Activated CD4-positive, alpha-beta T cell treated with anti-CD3 and anti-CD28 coated beads, Interleukin-2, amount 10 ng/mL, durations not matched to agents 7 days and 5 days (primary cell): ENCODE results near the gene ANKLE1. TPM values are rescaled to one million over a fixed set of nuclear protein-coding genes. Genes with fewer than 3 reads are reported as not detected.

Experiments
- CTCF ChIA-PET: fragments of 350-600 bp; sonication (Branson Sonifier 250); formaldehyde crosslinking; loops from one replicate; lab custom pipeline; 2021; ENCODE audit warnings: antibody characterized with exemption; lab: Charles Lee
- POLR2A ChIA-PET: fragments of 350-600 bp; sonication (Branson Sonifier 250); formaldehyde crosslinking; loops from one replicate; lab custom pipeline; 2021; ENCODE audit warnings: antibody characterized with exemption; lab: Charles Lee
- DNase-seq: peaks from one replicate; pipeline ENCODE4 v3.0.0-alpha.2; 2020
- H3K27ac Mint-ChIP-seq: one replicate; pipeline ENCODE4 v1.8.0; 2021; ENCODE audit warnings: mild to moderate bottlenecking, moderate library complexity, mixed read lengths
- H3K27me3 Mint-ChIP-seq: one replicate; pipeline ENCODE4 v1.8.0; 2021; ENCODE audit warnings: mixed read lengths
- H3K36me3 Mint-ChIP-seq: one replicate; pipeline ENCODE4 v1.8.0; 2021; ENCODE audit warnings: low read depth, mixed read lengths
- H3K4me1 Mint-ChIP-seq: one replicate; pipeline ENCODE4 v1.8.0; 2021; ENCODE audit warnings: mixed read lengths
- H3K4me3 Mint-ChIP-seq: one replicate; pipeline ENCODE4 v1.8.0; 2021; ENCODE audit warnings: mild to moderate bottlenecking, moderate library complexity, mixed read lengths
- H3K9me3 Mint-ChIP-seq: one replicate; pipeline ENCODE4 v1.8.0; 2021; ENCODE audit warnings: mixed read lengths
- total RNA-seq, 2 experiments: library from RNA; stranded (reverse); gene quantifications; one replicate each; pipeline ENCODE4 v1.2.3, GENCODE V29; 2021

ANKLE1 gene
- total RNA-seq, 2 experiments from 2014 or later = 1.7 to 1.9 TPM

DNA sequence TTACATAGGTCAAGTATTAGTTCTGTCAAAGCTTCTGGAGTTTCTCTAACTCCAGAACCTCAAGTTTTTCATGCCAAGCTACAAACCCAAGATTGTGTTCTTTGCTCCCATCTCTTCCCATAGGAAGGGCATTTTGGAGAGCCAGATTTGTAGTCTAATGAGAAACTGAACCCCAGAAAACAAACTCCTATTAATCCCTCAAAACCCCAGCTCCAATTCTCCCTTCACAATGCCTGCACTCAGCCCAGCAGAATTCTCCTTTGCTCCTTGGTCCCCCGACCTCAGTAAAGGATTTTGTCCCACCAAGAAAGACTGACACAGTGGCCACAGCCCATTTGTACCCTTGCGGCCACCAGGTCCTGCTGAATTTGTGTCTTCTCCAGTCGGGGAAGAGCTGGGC is 25.6 kb upstream of the ANKLE1 start:
- H3K4me3 Mint-ChIP-seq = no peak overlapping the region
- peaks cover 5% of the 10 kb centered on the region for H3K4me1 Mint-ChIP-seq
- no peak overlapping the region for H3K27ac Mint-ChIP-seq
- no peaks in the 10 kb centered on the region for H3K27me3 Mint-ChIP-seq
- no peaks in the 10 kb centered on the region for H3K36me3 Mint-ChIP-seq
- no peak for DNase-seq
- ChIA-PET CTCF (interaction anchor here (0.6 to 1.6 kb wide), 2 partner anchors 9 to 201 kb away, joined by 4 to 7 read pairs; partner anchors contain the start of gene USHBP1), POLR2A (no interaction called here)
- no peaks in the 10 kb centered on the region for H3K9me3 Mint-ChIP-seq

DNA sequence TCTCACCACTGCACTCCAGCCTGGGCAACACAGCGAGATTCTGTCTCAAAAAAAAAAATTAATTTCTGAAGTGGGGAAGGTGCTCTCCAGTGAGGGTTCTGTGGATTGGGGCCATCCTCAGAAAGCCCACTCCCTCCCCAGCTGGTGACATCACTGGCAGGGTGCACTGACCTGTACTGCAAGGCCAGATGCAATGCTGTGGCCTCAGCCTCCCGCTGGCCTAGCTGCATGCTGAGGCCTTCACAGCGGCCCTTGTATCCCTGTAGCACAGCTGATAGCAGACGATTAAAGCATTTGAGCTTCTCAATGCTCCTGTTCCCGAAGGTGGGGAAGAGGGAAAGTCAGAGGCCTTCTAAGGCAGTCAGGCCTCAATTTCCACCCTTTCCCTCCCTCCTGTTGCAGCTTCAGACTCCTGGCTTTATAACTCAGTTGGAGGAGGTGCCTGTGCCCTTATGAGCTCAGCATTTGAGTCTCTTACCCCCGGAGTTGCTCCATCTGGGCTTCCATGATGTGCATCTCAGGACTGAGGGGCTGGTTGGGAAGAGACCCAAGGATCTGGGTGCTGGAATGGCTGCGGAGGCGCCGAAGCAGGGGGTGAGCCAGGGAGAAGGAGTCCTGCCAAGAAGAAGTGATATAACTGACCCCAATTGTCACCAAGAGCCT is 22.5 kb upstream of the ANKLE1 start:
- Mint-ChIP-seq H3K4me1 (peaks cover 8% of the 10 kb centered on the region), H3K4me3 (no peak overlapping the region), H3K27me3 (no peaks in the 10 kb centered on the region), H3K36me3 (no peaks in the 10 kb centered on the region), H3K27ac (no peak overlapping the region), H3K9me3 (no peaks in the 10 kb centered on the region)
- no peak for DNase-seq
- ChIA-PET POLR2A (no interaction called here), CTCF (interaction anchor here (0.6 to 3.9 kb wide), 6 partner anchors 10 to 47 kb away, joined by 4 to 17 read pairs (median 8); partner anchors contain the start of gene OCEL1)

DNA sequence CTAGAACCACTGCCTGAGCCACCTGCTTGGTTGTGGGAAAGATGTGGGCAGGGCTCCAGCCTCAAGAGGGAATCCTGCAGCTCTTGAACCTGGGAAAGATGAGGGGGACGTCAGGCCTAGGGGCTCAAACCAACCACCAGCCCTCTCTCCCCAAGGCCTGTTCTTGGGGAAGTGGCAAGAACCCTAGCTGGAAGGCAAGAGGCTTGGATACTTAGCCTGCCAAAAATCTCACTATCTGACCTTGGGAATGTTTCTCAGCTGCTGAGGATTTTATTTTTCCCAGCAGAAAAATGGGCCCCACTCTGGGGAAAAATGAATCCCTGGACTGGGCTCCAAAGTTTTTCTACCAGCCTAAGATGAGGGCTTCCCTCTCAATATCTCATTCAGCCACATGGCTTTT is 21.8 kb upstream of the ANKLE1 start:
- CTCF ChIA-PET = interaction anchor here (0.6 to 3.9 kb wide), 14 partner anchors 8 to 184 kb away, joined by 3 to 17 read pairs (median 4); partner anchors contain the start of genes ANKLE1, DDA1 and MYO9B
- no peaks in the 10 kb centered on the region for H3K9me3 Mint-ChIP-seq
- POLR2A ChIA-PET = no interaction called here

DNA sequence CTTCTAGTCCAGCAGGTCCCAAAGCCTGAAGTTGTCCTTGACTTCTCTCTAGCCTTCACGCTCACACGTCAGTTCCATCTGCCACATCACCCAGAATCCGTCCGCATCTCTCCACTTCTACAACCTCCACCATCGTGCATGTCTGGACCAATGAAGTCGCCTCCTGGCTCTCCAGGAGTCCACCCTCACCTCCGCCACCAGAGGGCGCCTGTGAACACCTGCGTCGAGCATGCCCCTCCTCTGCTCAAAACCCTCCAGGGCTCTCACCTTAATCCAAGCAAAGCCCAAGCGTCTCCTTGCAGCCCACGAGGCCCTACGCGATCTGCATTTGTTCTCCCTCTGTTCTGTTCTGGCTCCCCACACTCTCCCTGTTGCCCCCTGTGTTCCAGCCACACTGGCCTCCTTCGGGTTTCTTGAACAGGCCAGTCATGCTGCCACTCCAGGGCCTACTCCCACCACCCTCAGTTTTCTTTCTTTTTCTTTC is 20.8 kb upstream of the ANKLE1 start:
- peak; percentile 93 for DNase-seq
- Mint-ChIP-seq H3K27me3 (no peaks in the 10 kb centered on the region), H3K36me3 (no peaks in the 10 kb centered on the region), H3K27ac (no peak overlapping the region), H3K4me1 (peaks cover 17% of the 10 kb centered on the region), H3K4me3 (no peak overlapping the region), H3K9me3 (no peaks in the 10 kb centered on the region)
- ChIA-PET POLR2A (no interaction called here), CTCF (interaction anchor here (0.6 to 3.9 kb wide), 15 partner anchors 9 to 1018 kb away, joined by 3 to 17 read pairs (median 4); partner anchors contain the start of genes ANKLE1, DDA1 and MYO9B)

More for the DNA sequence above, 21.8 kb upstream of the ANKLE1 start:
- Mint-ChIP-seq H3K27me3 (no peaks in the 10 kb centered on the region), H3K4me3 (no peak overlapping the region), H3K27ac (no peak overlapping the region), H3K36me3 (no peaks in the 10 kb centered on the region), H3K4me1 (peaks cover 15% of the 10 kb centered on the region)
- no peak for DNase-seq

DNA sequence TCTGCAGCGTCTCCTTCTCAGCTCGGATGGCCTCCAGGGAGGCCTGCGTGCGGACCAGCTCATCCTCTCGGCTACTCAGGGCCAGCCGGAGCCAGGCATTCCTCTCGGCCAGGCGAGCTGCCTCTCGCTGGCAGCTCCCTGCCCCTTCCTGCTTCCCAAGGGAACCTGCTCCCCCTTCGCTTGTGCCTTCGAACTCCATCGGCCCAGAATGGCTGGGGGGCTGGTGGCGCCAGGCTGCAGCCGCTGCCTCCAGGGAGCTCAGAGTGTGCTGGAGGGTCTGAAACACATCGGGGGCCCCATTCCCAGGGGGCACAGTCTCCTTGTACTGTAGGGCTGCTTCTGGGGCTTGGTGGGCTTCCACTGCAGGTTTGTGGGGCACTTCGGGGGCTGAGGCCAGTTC is 19.1 kb upstream of the ANKLE1 start:
- Mint-ChIP-seq H3K27me3 (no peaks in the 10 kb centered on the region), H3K9me3 (no peaks in the 10 kb centered on the region), H3K36me3 (no peaks in the 10 kb centered on the region), H3K27ac (no peak overlapping the region), H3K4me1 (peaks cover 27% of the 10 kb centered on the region), H3K4me3 (no peak overlapping the region)
- ChIA-PET CTCF (interaction anchor here (0.6 to 1.4 kb wide), 2 partner anchors 21 to 110 kb away, joined by 3 to 5 read pairs; no protein-coding TSS in a partner anchor), POLR2A (no interaction called here)
- no peak for DNase-seq

DNA sequence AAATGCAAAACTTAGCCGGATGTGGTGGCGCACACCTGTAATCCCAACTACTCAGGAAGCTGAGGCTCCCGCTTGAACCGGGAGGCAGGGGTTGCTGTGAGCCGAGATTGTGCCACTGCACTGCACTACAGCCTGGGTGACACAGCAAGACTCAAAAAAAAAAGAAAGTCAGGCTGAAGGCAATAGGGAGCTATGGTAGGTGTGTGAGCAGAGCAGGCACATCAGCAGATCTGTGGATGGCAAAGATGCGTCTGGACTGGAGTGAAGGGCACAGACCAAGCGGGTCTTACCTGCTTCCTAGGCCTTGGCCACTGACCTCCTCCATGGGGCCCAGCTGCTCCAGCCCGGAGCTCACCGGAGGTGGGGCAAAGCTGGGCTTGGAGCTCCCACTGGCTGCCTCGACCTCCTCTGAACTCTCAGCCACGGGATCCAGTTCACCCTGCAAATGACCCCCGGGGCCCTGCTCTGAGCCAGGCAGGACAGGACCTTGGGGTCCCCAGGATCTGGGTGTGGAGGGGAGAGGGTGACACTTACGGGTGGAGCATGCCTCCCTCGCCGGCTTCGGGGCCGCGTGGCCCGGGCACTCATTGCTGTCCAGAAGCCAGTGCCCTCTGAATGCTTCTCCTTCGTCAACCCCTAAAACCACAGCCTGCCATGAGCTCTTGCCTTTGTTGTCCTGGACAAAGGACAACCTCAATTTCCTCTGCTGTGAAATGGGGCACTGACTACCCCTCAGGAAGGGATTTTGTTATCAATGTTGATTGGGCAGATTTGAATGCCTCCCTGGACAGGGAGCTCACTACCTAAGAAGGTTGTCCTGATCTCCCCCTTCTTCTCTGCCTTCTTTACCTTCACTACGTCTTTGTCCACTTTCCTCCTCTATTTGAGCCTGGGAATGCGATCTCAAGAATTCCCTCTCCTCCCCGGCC is 17.7 kb upstream of the ANKLE1 start:
- Mint-ChIP-seq H3K36me3 (peaks cover under 1% of the 10 kb centered on the region), H3K9me3 (no peaks in the 10 kb centered on the region), H3K4me1 (peaks cover 32% of the 10 kb centered on the region), H3K4me3 (no peak overlapping the region), H3K27ac (peak overlapping the region; percentile 76), H3K27me3 (no peaks in the 10 kb centered on the region)
- CTCF ChIA-PET = interaction anchor here (0.6 to 1.9 kb wide), 7 partner anchors 8 to 200 kb away, joined by 3 to 7 read pairs (median 5); partner anchors contain the start of gene ANKLE1
- no peak for DNase-seq
- POLR2A ChIA-PET = interaction anchor here (0.6 kb wide), 1 partner anchor 10 kb away, joined by 4 read pairs; no protein-coding TSS in a partner anchor

DNA sequence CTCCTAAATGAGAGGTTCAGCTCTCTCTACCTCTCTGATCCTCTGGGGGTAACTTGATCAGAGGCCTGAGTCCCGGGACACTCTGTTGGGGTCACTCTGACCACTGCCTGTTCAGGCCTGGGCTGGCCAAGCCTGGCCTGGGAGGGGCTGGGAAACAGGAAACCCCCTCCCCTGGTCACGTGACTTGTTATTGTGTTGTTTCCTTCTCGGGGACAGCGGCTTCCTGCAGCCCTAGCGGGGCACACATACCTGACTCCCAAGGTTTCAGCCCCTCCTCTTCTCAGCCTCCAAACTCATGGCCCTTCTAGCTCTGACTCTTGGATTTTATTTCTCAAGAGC is 17.1 kb upstream of the ANKLE1 start, which contains the start of gene USHBP1:
Gene USHBP1, minus strand, starts transcription at position 105 of the 339 bp plus-strand sequence. CDS start 446 bp downstream, outside the sequence.
- Mint-ChIP-seq H3K36me3 (peaks cover 2% of the 10 kb centered on the region), H3K27ac (peak within 1 kb of the TSS; percentile 76), H3K27me3 (no peaks in the 10 kb centered on the region), H3K4me1 (peaks cover 32% of the 10 kb centered on the region), H3K4me3 (no peak within 1 kb of the TSS), H3K9me3 (no peaks in the 10 kb centered on the region)
- no peak for DNase-seq
- ChIA-PET POLR2A (no interaction called here), CTCF (interaction anchor here (1.3 to 1.9 kb wide), 3 partner anchors 9 to 19 kb away, joined by 5 to 7 read pairs (median 5); no protein-coding TSS in a partner anchor)

DNA sequence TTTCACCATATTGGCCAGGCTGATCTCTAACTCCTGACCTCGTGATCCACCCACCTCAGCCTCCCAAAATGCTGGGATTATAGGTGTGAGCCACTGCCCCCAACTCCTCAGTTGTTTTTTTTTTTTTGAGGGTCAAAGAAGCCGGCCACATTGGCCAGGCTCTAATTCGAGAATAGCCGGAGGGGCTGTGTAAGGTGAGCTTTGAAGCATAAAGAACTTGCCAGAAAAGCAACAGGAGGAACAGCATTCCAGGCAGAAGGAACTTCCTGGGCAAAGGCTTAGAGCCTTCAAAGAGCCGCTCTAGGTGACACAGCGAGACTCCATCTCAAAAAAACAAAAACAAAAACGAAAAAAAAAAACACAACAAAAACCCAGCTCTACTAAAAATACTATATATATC is 15.7 kb upstream of the ANKLE1 start:
- H3K4me1 Mint-ChIP-seq = peaks cover 28% of the 10 kb centered on the region
- H3K27ac Mint-ChIP-seq = no peak overlapping the region
- H3K4me3 Mint-ChIP-seq = no peak overlapping the region
- POLR2A ChIA-PET = interaction anchor here (0.6 kb wide), 1 partner anchor 447 kb away, joined by 5 read pairs; no protein-coding TSS in a partner anchor
- H3K36me3 Mint-ChIP-seq = peaks cover 6% of the 10 kb centered on the region
- no peaks in the 10 kb centered on the region for H3K9me3 Mint-ChIP-seq
- CTCF ChIA-PET = interaction anchor here (0.8 to 2.5 kb wide), 10 partner anchors 8 to 51 kb away, joined by 4 to 16 read pairs (median 6); partner anchors contain the start of genes ANKLE1 and USE1
- DNase-seq = no peak
- no peaks in the 10 kb centered on the region for H3K27me3 Mint-ChIP-seq

DNA sequence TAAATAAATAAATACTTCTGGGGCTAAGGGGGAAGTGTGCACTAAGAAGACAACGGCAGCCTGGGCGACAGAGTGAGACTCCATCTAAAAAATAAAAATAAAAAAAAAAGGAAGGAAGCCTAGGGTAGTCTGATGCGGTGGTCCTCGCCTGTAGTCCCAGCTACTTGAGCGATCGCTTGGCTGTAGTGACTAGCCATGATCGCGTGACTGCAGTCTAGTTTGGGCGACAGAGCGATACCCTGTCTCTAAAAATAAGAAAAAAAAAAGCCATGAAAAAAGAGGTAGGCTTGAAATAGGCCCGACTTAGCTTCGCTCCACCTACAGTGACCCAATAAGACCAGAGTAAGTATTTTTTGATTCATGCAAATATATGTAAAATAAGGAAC is 15.1 kb upstream of the ANKLE1 start:
- H3K36me3 Mint-ChIP-seq = peaks cover 11% of the 10 kb centered on the region
- no peaks in the 10 kb centered on the region for H3K9me3 Mint-ChIP-seq
- peak overlapping the region; percentile 79 for H3K27ac Mint-ChIP-seq
- peak overlapping the region; percentile 80 for H3K4me3 Mint-ChIP-seq
- peaks cover 27% of the 10 kb centered on the region for H3K4me1 Mint-ChIP-seq
- ChIA-PET CTCF (interaction anchor here (0.6 to 2.5 kb wide), 13 partner anchors 9 to 773 kb away, joined by 3 to 16 read pairs (median 5); partner anchors contain the start of genes ANKLE1, MRPL34 and USE1), POLR2A (interaction anchor here (0.7 to 0.9 kb wide), 3 partner anchors 13 to 52 kb away, joined by 3 to 4 read pairs (median 3); partner anchors contain the start of gene USE1)
- no peak for DNase-seq
- no peaks in the 10 kb centered on the region for H3K27me3 Mint-ChIP-seq

DNA sequence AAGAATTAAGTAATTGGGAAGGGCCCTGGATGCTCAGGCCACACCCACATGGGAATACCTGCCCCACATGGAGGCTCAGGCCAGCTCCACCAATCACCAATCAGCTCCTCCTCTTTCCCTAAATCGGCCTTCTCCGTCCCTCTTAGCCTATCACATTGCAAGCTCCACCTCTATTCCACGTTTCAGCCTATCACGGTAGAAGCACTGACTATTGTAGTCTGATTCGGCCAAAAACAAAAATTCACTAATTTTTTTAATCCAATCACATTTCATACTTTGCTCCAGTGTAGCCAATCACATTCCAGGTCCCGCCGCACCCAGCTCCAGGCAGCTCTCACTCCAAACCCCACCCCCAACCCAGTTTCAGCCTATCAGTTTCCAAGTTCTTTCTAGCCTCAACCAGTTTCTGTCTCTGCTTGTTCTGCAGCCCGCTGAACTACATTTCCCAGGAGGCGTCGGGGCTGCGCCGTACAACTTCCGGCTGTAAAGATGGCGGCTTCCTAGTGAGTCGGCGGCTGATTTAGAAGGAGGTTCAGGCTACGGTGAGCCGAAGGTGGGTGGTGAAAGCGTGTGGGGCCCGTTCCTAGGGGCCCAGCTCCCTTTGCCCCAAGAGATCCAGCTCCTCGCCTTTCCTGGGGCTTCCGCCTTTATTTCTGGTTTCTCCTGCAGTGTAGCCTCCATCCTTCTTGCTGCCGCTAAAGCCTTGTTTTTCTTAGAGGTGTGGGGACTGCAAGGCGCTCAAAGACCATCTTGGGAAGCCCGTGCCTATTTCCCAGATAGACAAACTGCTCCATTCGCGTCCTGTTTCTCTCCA is 14.5 kb upstream of the ANKLE1 start, which contains the start of gene BABAM1:
Gene BABAM1, plus strand, starts transcription at position 469 of the 814 bp plus-strand sequence. CDS start 1,364 bp downstream, outside the sequence.
- Mint-ChIP-seq H3K4me3 (peak within 1 kb of the TSS; percentile 80), H3K27me3 (no peaks in the 10 kb centered on the region), H3K27ac (peak within 1 kb of the TSS; percentile 79), H3K9me3 (no peaks in the 10 kb centered on the region), H3K4me1 (peaks cover 27% of the 10 kb centered on the region), H3K36me3 (peaks cover 14% of the 10 kb centered on the region)
- POLR2A ChIA-PET = interaction anchor here (0.6 to 0.9 kb wide), 4 partner anchors 13 to 52 kb away, joined by 3 to 4 read pairs (median 3); partner anchors contain the start of gene USE1
- peak; percentile 99 for DNase-seq
- CTCF ChIA-PET = interaction anchor here (0.6 to 2.5 kb wide), 13 partner anchors 9 to 774 kb away, joined by 3 to 16 read pairs (median 5); partner anchors contain the start of genes ANKLE1, MRPL34 and USE1

DNA sequence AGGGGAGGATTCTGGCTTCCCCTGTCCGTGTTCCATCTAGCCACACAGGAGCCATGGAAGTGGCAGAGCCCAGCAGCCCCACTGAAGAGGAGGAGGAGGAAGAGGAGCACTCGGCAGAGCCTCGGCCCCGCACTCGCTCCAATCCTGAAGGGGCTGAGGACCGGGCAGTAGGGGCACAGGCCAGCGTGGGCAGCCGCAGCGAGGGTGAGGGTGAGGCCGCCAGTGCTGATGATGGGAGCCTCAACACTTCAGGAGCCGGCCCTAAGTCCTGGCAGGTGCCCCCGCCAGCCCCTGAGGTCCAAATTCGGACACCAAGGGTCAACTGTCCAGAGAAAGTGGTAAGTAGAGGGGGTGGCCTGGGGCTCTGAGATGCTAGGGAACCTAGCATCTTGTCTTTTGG is 12.9 kb upstream of the ANKLE1 start:
- Mint-ChIP-seq H3K4me3 (peak overlapping the region; percentile 51), H3K27me3 (no peaks in the 10 kb centered on the region), H3K36me3 (peaks cover 16% of the 10 kb centered on the region), H3K27ac (no peak overlapping the region), H3K4me1 (peaks cover 26% of the 10 kb centered on the region), H3K9me3 (no peaks in the 10 kb centered on the region)
- no peak for DNase-seq
- CTCF ChIA-PET = interaction anchor here (0.7 kb wide), 1 partner anchor 1395 kb away, joined by 3 read pairs; no protein-coding TSS in a partner anchor
- POLR2A ChIA-PET = no interaction called here
